Measurements from ENCODE around the gene PLSCR2.

- TF ChIP-seq CTCF (conservative IDR thresholded peaks at IDR 0.05 in 1 of 2, IDR thresholded peaks at IDR 0.05 in 1 of 2; ENCODE audit: extremely low read depth in 1 of 2, insufficient read depth in 1 of 2, low read depth in 1 of 2, low read length in 2 of 2) (no peak), EZH2 (IDR thresholded peaks at IDR 0.05; ENCODE audit: borderline replicate concordance, low read length) (no peak)
These were observed 64.9 kb downstream of the PLSCR2 start for GRCh38 chr3:146404436-146404835.
